NCI-H460 (cell line): ENCODE data around the gene CRYBB3. TPM values are rescaled to one million over a fixed set of nuclear protein-coding genes. Genes with fewer than 3 reads are reported as not detected.
"Not testable (repeated sequence)": the region's sequence is repeated elsewhere in the genome, so short reads cannot be mapped to it uniquely, and the experiment has no call there.

Source experiments
- DNase-seq: peaks from one replicate; pipeline ENCODE4 v3.0.0-alpha.2; 2016; ENCODE audit warnings: low read depth; ENCODE audit errors: extremely low read depth
- small RNA-seq, 2 experiments: library from RNA; depleted of rRNA; stranded (forward); fragments of <200 nt; gene quantifications; one replicate each; pipeline ENCODE3, GENCODE V24; 2014
- total RNA-seq: library from RNA; depleted of rRNA; stranded (reverse); fragments of >200 nt; shearing (Covaris generic); gene quantifications from 2 replicates; pipeline ENCODE4 v1.2.3, GENCODE V29; 2014; rRNA removed

Gene CRYBB3
- total RNA-seq, 1 experiment from 2014 or later: not detected

DNA sequence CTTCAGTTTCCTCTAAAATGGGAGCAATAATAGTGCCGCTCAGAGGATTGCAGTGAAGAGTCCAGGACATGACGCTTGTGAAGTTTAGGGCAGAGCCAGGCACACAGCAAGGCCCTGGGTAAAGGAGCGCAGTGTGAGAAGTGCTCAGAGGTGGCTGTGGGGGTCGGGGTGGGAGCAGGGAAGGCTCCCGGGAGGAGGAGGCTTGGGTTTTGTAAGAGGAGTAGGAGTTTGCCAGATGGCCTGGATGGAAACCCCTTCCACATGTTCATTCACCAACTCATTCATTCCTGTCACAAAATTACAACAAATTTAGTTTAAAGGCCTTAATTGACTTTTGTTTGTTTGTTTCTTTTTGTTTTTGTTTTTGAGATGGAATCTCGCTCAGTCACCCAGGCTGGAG is 36.8 kb downstream of the CRYBB3 start:
- no peak for DNase-seq

DNA sequence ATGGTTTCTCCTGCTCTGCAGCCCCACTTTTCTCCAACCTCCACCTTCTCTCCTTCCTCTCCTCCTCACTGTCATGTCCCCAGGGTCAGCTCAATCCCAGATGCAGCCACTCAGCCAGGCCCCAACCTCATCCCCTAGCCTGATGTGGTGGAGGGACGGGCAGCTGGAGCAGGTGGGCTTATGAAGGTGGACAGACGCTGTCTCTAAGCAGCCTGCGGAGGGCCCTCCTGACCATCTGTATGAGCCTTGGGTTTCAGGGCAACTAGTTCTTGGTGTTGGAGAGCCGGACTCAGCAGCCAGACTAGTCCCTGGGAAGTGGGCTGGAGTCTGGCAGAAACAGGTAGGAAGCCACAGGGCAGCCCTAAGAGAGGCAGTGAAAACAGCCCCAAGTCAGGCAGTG is 37.8 kb downstream of the CRYBB3 start:
- DNase-seq: no peak

DNA sequence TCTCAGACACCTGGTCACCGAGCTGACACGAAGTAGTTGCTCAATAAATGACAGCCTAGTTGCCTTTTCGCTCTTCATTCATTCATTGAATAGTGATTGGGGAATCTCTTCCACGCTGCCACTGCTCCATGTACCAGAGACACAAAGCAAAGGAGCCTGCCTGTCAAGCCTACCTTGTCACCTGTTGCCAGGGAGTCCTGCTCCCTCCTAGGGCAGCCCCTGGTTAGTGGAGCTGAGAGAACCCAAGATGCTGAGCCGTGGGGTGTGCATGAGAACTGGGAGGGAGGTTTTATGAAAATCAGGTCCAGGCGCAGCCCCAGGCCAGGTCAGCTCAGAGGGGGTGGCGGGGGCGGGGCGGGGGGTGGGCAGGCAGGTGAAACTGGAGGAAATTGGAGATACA is 38.4 kb downstream of the CRYBB3 start:
- DNase-seq: not testable (repeated sequence)

DNA sequence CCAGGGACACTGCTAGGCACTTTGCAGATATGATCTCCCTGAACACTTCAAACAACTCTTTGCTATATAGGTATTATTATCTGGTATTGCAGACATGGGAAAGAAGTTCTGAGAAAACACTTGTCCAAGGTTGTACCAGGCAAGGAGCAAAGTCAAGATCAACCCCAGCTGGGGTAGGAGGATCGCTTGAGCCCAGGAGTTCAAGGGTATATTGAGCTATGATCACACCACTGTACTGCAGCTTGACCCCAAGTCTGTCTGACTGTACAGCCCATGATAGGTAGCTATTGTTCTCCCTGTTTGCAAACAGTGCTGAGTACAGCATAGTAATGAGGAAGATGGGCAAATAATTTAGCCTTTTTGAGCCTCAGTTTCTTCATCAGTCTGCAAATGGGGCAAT is 55.5 kb downstream of the CRYBB3 start:
- not testable (repeated sequence) for DNase-seq

Small RNAs within 50 kb of the gene (small RNA-seq; reads per million reads assigned to genes)
- 0 reads per million in 2 experiments for gene Z99916.2

Other genes with a start within 250 kb of the CRYBB3 start
- 7.1 and 7.5 TPM in 2 replicates for gene KIAA1671, start 247.1 kb upstream of the CRYBB3 start, total RNA-seq
- gene CRYBB2, start 19.8 kb downstream of the CRYBB3 start, total RNA-seq: not detected in 2 replicates